Esophagus muscularis mucosa (tissue), 4 donors: Measurements from ENCODE around the gene CAP2.

Experiments used
- EP300 ChIP-seq: sonication (generic); formaldehyde crosslinking; IDR thresholded peaks from one replicate; pipeline ENCODE4 v1.6.1; 2017; ENCODE audit warnings: antibody characterized with exemption
- POLR2A ChIP-seq: fragments of 450-650 bp; IDR thresholded peaks from one replicate; pipeline ENCODE4 v1.6.1; 2017; ENCODE audit warnings: antibody characterized with exemption, moderate library complexity, mild to moderate bottlenecking, low read depth
- TF ChIP-seq, protein P1 (sequence below), 3 experiments: fragments of 200-600 bp in 2 of 3; fragments of 450-650 bp in 1 of 3; sonication (generic) in 2 of 3; IDR thresholded peaks; one replicate each; pipeline ENCODE4 v1.5.1; 2017 to 2019; ENCODE audit warnings: antibody characterized with exemption in 3 of 3, mild to moderate bottlenecking in 2 of 3, moderate library complexity in 1 of 3

DNA sequence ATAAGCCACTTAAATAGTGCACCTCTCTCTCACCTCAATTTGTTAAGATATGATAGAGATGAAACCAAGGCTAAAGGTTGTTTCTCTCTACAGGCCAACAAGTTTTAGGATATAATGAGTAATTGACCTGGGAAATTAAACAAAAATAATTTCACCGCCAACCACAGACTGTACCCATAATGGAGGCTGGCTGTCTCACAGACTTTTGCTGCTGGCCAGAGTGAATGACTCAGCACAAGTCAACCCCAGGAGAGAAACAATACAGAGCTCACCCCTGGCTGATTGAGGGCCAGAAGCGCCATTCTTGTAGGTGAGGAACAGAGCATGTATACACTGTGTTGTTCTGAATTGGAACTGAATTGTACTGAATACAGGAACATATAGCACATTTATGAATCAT, 99.9 kb downstream of the CAP2 start:
- TF ChIP-seq, protein P1, sequence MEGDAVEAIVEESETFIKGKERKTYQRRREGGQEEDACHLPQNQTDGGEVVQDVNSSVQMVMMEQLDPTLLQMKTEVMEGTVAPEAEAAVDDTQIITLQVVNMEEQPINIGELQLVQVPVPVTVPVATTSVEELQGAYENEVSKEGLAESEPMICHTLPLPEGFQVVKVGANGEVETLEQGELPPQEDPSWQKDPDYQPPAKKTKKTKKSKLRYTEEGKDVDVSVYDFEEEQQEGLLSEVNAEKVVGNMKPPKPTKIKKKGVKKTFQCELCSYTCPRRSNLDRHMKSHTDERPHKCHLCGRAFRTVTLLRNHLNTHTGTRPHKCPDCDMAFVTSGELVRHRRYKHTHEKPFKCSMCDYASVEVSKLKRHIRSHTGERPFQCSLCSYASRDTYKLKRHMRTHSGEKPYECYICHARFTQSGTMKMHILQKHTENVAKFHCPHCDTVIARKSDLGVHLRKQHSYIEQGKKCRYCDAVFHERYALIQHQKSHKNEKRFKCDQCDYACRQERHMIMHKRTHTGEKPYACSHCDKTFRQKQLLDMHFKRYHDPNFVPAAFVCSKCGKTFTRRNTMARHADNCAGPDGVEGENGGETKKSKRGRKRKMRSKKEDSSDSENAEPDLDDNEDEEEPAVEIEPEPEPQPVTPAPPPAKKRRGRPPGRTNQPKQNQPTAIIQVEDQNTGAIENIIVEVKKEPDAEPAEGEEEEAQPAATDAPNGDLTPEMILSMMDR (IDR thresholded peaks at IDR 0.05), result no peak
- TF ChIP-seq EP300 (no peak), POLR2A (no peak)
